Central memory CD8-positive, alpha-beta T cell (primary cell): ENCODE results near the gene KNDC1.

Experiments used
- ATAC-seq: fragments of 150-1000 bp; cut with Tn5 transposase; replicated peaks from 2 replicates; pipeline ENCODE4 v1.10.0; 2022; ENCODE audit warnings: mild to moderate bottlenecking, moderate FRiP score, moderate number of reproducible peaks; ENCODE audit not compliant: poor library complexity, severe bottlenecking; ENCODE audit errors: extremely low read depth
- DNase-seq, 2 donors: peaks; one replicate each; pipeline ENCODE4 v3.0.0; 2021; ENCODE audit warnings: low spot score in 2 of 2
- H3K27ac Mint-ChIP-seq: one replicate; pipeline ENCODE4 v1.8.0; 2022; ENCODE audit warnings: low read depth, mild to moderate bottlenecking, moderate library complexity, mixed read lengths
- H3K27me3 Mint-ChIP-seq: one replicate; pipeline ENCODE4 v1.8.0; 2022; ENCODE audit warnings: mixed read lengths
- H3K36me3 Mint-ChIP-seq: one replicate; pipeline ENCODE4 v1.8.0; 2022; ENCODE audit warnings: mild to moderate bottlenecking, moderate library complexity, mixed read lengths; ENCODE audit not compliant: insufficient read depth
- H3K4me1 Mint-ChIP-seq: one replicate; pipeline ENCODE4 v1.8.0; 2022; ENCODE audit warnings: mixed read lengths
- H3K4me3 Mint-ChIP-seq: one replicate; pipeline ENCODE4 v1.8.0; 2022; ENCODE audit warnings: mild to moderate bottlenecking, moderate library complexity, mixed read lengths
- H3K9me3 Mint-ChIP-seq: one replicate; pipeline ENCODE4 v1.8.0; 2022; ENCODE audit warnings: mixed read lengths

Gene KNDC1

DNA sequence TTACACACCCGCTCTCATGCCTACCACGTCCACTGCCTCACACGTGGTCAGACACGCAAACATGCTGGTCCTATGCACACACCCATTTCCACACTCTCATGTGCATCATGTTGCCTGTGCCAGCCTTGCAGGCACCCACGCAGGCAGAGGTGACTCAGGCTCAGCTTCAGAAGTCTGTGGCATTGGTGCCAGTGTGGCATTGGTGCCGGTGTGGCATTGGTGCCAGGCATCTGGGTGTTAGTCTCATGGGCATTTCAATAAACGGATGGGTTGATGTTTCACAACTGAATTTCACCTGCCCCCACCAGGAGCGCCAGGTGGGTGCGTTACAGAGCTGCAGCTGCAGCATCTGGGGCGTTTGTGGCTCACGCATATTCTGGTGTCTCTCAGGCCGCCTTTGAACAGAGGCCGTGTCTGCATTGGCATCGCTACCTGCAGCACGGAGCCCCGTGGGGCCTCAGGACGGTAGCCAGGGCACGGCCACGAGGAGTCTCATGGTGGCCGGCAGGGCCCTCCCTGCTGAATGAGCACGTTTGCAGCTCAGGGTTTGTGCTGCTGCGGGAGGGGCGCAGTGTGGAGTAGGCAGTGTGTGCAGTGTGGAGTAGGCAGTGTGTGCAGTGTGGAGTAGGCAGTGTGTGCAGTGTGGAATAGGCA, 24.7 kb downstream of the KNDC1 start:
- DNase-seq (no peak), ATAC-seq (no peak)
- H3K36me3 Mint-ChIP-seq, result no peaks in the 10 kb centered on the region
- H3K4me3 Mint-ChIP-seq, result no peak overlapping the region
- H3K9me3 Mint-ChIP-seq, result no peaks in the 10 kb centered on the region
- no peaks in the 10 kb centered on the region for H3K27me3 Mint-ChIP-seq
- no peaks in the 10 kb centered on the region for H3K4me1 Mint-ChIP-seq
- H3K27ac Mint-ChIP-seq, result no peak overlapping the region

DNA sequence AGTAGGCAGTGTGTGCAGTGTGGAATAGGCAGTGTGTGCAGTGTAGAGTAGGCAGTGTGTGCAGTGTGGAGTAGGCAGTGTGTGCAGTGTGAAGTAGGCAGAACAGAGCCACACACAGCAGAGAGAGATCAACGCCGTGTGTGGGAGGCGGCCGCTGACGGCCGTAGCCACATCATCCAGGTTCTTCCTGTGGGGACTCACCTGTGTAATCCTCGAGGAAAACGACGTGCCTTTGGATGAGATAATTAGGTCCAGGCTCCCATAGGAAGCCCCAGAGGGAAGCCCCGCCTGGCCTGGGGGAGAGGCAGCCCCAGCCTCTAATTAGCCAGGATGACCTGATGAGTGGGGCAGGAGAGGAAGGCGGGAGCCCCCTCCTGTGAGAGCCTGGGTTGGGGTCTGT, 25.4 kb downstream of the KNDC1 start:
- no peaks in the 10 kb centered on the region for H3K27me3 Mint-ChIP-seq
- no peaks in the 10 kb centered on the region for H3K36me3 Mint-ChIP-seq

DNA sequence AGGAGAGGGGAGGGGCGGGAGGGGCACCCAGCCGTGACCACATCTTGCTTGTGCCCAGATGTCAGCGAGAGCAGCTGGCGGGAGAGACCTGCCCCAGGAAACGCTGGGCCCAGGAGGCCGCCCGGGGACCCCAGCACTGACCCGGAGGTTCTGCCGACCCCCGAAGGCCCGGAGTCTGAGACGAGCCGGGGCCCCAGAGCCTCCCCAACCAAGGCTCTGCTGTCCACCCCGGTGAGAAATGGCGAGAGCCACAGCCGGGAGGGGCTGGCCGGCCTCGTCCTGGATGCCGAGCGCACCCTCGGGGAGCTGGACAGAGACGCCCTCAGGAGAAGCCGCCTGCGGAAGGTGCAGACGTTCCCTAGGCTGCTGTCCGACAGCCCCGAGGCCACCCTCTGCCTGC, 25.9 kb downstream of the KNDC1 start:
- Mint-ChIP-seq H3K4me1 (no peaks in the 10 kb centered on the region), H3K9me3 (no peaks in the 10 kb centered on the region), H3K27me3 (no peaks in the 10 kb centered on the region), H3K27ac (no peak overlapping the region), H3K4me3 (no peak overlapping the region), H3K36me3 (no peaks in the 10 kb centered on the region)
- ATAC-seq (no peak), DNase-seq (no peak)

More for the DNA sequence above, 25.4 kb downstream of the KNDC1 start:
- no peak for DNase-seq
- Mint-ChIP-seq H3K9me3 (no peaks in the 10 kb centered on the region), H3K27ac (no peak overlapping the region), H3K4me3 (no peak overlapping the region), H3K4me1 (no peaks in the 10 kb centered on the region)
- ATAC-seq, result no peak

DNA sequence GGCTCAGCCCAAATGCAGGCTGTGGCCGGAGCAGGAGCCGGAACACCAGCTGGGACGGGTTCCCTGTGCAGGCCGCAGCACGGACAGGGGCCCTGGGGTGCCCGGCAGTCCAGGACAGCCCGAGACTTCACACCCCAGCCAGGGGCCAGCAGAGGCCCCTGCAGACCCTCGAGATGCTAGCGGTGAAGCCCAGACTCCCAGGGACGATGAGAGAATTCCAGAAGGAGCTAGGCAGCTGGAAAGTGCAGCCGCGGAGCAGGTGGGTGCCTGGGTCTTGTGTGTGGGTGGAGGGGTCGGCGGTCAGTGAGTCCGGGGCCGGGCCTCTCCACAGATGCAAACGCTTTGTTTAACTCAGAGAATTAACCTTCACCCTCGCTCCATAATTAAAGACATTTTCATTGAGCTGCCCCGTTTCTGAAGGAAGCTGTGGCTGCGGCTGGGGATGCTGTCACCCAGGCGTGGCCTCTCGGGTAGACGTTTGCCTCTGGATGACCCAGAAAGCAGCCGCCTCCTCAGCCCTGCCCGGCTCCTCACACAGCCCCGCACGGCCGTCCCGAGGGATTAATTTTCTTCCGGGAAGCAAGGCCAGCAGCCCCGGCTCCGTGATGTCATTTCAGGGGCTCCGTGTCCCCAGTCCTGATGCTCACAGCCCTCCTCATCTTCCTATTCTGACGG, 26.5 kb downstream of the KNDC1 start:
- no peaks in the 10 kb centered on the region for H3K4me1 Mint-ChIP-seq
- DNase-seq, result no peak
- H3K4me3 Mint-ChIP-seq, result no peak overlapping the region
- H3K36me3 Mint-ChIP-seq, result no peaks in the 10 kb centered on the region
- no peak for ATAC-seq
- no peaks in the 10 kb centered on the region for H3K27me3 Mint-ChIP-seq
- H3K27ac Mint-ChIP-seq, result no peak overlapping the region
- no peaks in the 10 kb centered on the region for H3K9me3 Mint-ChIP-seq

DNA sequence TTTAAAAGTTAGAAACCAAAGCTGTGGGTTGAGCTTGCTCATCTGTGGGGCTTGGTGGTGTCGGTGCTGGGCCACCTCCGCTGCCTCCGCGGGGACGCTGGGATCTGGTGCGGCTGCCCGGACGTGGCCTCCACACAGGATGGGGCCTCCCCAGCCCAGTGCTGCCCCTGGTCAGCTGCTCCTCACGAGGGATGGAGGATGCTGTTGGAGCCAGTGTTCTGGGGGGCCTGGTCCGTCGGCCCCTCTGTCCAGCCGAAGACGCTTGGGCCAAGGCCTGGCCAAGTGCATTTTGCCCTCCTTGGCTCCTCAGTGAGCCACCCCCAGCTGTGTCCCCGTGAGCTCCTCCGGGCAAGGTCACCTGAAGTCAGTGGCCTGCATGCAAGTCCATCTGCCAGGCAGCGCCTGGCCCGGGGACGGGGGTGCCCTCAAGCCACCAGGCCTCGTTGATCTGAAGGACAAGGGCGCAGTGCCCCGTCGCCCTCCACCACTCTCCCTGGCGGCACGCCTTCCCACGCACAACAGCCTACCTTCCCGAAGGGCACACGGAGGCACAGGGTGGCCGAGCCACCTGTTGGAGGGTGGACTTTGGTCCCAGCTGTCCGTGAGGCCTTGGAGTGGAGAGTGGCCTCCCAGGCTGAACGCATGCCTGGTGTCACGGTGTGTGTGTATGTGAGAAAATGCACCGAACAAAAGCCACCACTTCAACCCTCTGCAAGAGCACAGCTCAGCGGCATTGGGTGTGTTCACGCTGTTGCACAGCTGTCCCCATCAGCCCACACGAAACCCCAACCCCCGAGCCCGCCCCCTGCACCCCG, 27.3 kb downstream of the KNDC1 start:
- Mint-ChIP-seq H3K4me3 (no peak overlapping the region), H3K27me3 (no peaks in the 10 kb centered on the region), H3K9me3 (no peaks in the 10 kb centered on the region), H3K4me1 (no peaks in the 10 kb centered on the region), H3K27ac (no peak overlapping the region), H3K36me3 (no peaks in the 10 kb centered on the region)
- ATAC-seq (no peak), DNase-seq (no peak)

DNA sequence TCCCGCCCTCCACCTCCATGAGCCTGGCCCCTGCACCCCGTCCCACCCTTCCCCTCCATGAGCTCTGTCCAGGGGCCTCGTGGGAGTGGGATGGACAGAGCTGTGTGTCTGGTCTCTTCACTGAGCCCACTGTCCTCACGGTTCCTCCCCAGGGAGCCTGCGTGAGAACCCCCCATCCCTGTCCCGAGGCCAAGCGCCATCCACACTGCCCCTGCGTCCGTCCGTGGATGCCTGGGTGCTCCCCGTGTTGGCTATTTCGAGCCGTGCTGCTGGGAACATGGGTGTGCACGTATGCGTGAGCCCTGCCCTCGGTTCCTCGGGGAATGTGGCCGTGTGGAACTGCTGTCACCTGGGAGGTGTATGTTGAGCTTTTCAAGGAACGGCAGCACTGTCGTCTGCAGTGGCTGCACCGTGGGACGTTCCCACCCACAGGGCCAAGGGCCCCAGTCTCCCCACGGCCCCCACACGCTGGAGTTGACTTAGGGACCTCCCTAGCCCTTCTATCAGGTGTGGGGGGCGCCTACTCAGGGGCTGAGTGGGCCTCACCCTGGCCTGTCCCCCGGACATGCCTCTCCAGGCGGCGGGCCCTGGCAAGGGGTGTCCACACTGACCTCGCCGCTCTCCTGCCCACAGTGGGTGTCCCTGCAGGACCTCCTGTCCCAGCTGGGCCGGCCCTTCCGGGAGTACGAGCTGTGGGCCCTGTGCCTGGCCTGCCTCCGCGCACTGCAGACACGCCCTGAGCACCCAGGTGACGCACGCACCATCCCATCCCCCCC, 28.1 kb downstream of the KNDC1 start:
- ATAC-seq (no peak), DNase-seq (no peak)
- H3K4me3 Mint-ChIP-seq, result no peak overlapping the region
- no peaks in the 10 kb centered on the region for H3K27me3 Mint-ChIP-seq
- H3K36me3 Mint-ChIP-seq, result no peaks in the 10 kb centered on the region
- no peaks in the 10 kb centered on the region for H3K4me1 Mint-ChIP-seq
- H3K27ac Mint-ChIP-seq, result no peak overlapping the region
- no peaks in the 10 kb centered on the region for H3K9me3 Mint-ChIP-seq

DNA sequence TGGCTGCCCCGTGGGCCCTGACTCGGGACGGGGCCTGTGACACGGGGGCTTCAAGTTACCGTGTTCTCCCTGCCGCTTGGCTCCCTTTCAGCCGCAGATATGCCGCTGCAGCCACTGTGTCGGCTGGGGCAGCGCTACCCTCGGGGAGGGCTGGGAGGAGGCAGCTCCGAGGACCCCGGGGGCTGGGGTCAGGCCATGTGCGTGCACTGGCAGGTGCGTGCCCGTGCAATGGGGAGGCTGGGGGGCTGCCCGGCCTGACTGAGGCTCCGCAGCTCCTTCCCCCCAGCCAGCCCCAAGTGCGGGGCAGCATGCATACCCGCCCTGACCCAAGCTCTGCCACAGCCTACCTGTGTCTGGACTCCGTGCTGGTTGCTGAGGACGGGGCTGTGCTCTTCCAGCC, 29.2 kb downstream of the KNDC1 start:
- DNase-seq (no peak), ATAC-seq (no peak)
- Mint-ChIP-seq H3K27me3 (no peaks in the 10 kb centered on the region), H3K4me3 (no peak overlapping the region), H3K4me1 (no peaks in the 10 kb centered on the region), H3K9me3 (no peaks in the 10 kb centered on the region), H3K36me3 (no peaks in the 10 kb centered on the region), H3K27ac (no peak overlapping the region)

DNA sequence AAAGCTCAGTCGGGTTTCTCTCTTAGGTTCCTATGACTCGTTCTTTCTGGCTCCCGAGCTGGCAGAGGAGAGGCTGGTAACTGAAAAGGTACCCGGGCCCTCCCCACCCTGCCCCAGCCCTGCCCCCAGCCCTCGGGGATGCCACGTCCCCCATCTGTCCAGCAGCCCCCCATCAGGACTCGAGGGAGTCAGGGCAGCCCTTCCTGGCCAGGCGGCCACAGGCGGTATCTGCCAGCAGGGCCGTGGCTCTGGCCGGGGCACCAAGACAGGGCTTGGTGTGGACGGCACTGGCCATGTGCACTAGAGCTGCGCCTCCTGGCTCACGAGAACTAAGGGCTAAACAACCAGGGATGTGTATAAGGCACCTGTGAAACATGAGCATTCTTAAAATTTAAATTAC, 29.7 kb downstream of the KNDC1 start:
- no peak for DNase-seq
- no peak for ATAC-seq
- H3K4me3 Mint-ChIP-seq, result no peak overlapping the region
- H3K36me3 Mint-ChIP-seq, result no peaks in the 10 kb centered on the region
- H3K9me3 Mint-ChIP-seq, result no peaks in the 10 kb centered on the region
- no peaks in the 10 kb centered on the region for H3K4me1 Mint-ChIP-seq
- H3K27ac Mint-ChIP-seq, result no peak overlapping the region
- H3K27me3 Mint-ChIP-seq, result no peaks in the 10 kb centered on the region

DNA sequence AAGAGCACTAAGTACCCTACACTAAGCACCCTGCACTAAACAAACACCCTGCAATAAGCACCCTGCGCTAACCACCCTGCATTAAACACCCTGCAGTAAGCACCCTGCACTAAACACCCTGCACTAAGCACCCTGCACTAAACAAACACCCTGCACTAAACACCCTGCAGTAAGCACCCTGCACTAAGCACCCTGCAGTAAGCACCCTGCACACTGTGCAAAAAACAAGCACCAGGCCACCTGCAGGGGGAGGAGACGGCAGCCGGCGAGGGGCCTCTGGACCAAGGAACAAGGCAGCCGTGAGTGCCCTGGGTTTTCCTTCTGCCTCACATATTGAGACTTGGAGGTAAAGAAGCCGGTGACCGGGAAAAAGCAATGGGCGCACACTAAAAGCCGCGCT, 30.2 kb downstream of the KNDC1 start:
- H3K4me3 Mint-ChIP-seq, result no peak overlapping the region
- no peak for ATAC-seq
- H3K4me1 Mint-ChIP-seq, result no peaks in the 10 kb centered on the region
- no peaks in the 10 kb centered on the region for H3K9me3 Mint-ChIP-seq
- H3K27ac Mint-ChIP-seq, result no peak overlapping the region
- DNase-seq, result no peak
- no peaks in the 10 kb centered on the region for H3K36me3 Mint-ChIP-seq
- H3K27me3 Mint-ChIP-seq, result no peaks in the 10 kb centered on the region

DNA sequence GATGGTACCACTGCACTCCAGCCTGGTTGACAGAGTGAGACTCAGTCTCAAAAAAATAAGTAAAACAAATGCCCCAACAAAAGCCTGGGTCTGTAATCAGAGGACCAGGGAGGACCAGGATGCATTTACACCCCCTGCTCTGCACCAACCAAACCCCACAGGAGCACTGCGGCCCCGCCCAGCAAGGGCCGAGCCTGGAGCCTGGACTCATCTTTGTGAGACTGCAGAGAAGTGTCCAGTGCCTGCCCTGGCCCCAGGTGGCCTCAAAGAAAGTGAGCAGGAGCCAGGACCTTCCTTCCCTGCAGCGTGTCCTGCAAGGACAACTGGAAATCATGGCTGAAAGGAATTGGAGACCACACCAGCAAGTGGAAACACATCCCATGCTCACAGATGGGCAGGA, 31.6 kb downstream of the KNDC1 start:
- Mint-ChIP-seq H3K4me3 (no peak overlapping the region), H3K27me3 (no peaks in the 10 kb centered on the region), H3K36me3 (no peaks in the 10 kb centered on the region), H3K27ac (no peak overlapping the region), H3K9me3 (no peaks in the 10 kb centered on the region), H3K4me1 (no peaks in the 10 kb centered on the region)
- no peak for DNase-seq
- ATAC-seq, result no peak

DNA sequence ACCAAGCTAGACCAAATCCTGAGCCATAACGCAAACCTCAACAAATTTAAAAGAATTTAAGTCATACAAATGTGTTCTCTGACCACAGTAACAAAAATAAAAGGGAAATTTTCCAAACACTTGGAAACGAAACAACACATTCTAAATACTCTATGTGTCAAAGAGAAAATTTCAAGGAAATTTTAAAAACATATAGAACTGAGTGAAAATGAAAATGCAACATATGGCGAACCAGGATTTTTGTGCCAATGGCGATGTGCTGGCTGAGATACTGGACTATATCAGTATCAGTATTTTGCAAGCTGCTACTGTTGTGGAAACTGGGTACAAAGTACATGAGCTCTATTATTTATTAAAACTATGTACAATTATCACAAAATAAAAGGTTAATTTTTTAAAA, 34.1 kb downstream of the KNDC1 start:
- Mint-ChIP-seq H3K27me3 (no peaks in the 10 kb centered on the region), H3K4me1 (no peaks in the 10 kb centered on the region), H3K27ac (no peak overlapping the region), H3K9me3 (no peaks in the 10 kb centered on the region), H3K4me3 (no peak overlapping the region), H3K36me3 (no peaks in the 10 kb centered on the region)
- DNase-seq (no peak), ATAC-seq (no peak)

DNA sequence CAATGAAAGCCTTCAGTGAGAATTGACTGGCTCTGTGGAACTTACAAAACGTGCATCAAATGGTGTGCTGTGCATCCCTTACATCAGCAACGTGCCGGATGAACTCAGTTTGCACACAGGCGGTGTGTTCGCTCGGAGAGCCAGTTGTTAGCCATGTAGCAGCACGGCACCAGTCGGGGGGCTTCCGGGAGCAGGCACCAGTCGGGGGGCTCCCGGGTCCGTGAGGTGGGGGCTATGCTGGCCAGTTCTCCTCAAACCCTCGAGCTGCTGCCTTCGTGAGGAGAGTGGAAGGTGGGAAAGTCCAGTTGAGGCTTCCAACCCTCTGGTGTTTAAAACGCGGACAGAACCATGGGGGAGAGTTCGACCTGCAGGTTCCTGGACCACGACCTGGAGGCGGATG, 35.1 kb downstream of the KNDC1 start:
- H3K36me3 Mint-ChIP-seq, result no peaks in the 10 kb centered on the region
- DNase-seq, result no peak
- no peak overlapping the region for H3K27ac Mint-ChIP-seq
- no peaks in the 10 kb centered on the region for H3K27me3 Mint-ChIP-seq
- no peak overlapping the region for H3K4me3 Mint-ChIP-seq
- no peaks in the 10 kb centered on the region for H3K9me3 Mint-ChIP-seq
- no peak for ATAC-seq
- no peaks in the 10 kb centered on the region for H3K4me1 Mint-ChIP-seq
